ENCODE measurements around the gene HIPK4. TPM values are rescaled to one million over a fixed set of nuclear protein-coding genes. Genes with fewer than 3 reads are reported as not detected.

The HIPK4 gene
- total and polyA plus RNA-seq, 9 of the 15 experiments (the other 6 are each of a cell fraction or from before 2014, with no cell fraction given) = 0.06 to 0.09 TPM; not detected in 7

- Histone ChIP-seq H2AFZ (ENCODE audit: low read depth, low read length) (no peak overlapping the region), H4K20me1 (replicated peaks; ENCODE audit: control insufficient read depth, insufficient read depth, low read length) (no peaks in the 10 kb centered on the region; the same call in none of the 2 replicates), H3K9ac (ENCODE audit: insufficient read depth in 1 of 2, low read depth in 2 of 2, low read length in 2 of 2) (peak overlapping the region in 1 of 2 experiments; percentile 84; a peak in 2 of 4 replicates), H3K27me3 (ENCODE audit: control insufficient read depth in 2 of 2, insufficient read depth in 2 of 2, low read length in 2 of 2) (no peaks in the 10 kb centered on the region), H3K27ac (ENCODE audit: extremely low read depth, low read depth, low read length) (no peak overlapping the region), H3K9me1 (ENCODE audit: control insufficient read depth, insufficient read depth, low read length) (peaks cover 3% of the 10 kb centered on the region), H3K36me3 (ENCODE audit: control insufficient read depth, insufficient read depth, low read length) (peaks cover 49% of the 10 kb centered on the region; the same call in 2 of the 3 replicates), H3K4me2 (ENCODE audit: insufficient read depth, low read length) (no peak overlapping the region), H3K9me3 (replicated peaks; ENCODE audit: control insufficient read depth, insufficient read depth, low read depth, low read length) (no peaks in the 10 kb centered on the region), H3K4me3 (no peak overlapping the region), H3K4me1 (replicated peaks in 1 of 2; ENCODE audit: control insufficient read depth in 2 of 2, insufficient read depth in 2 of 2, low read length in 2 of 2) (peaks cover 3% of the 10 kb centered on the region in 2 experiments; a peak in 2 of 5 replicates), H3K79me2 (ENCODE audit: control insufficient read depth, insufficient read depth, low read length) (peaks cover 40% of the 10 kb centered on the region)
- intact Hi-C loops (cut with micrococcal nuclease) (no loop called here), in situ Hi-C loops (cut with MboI) (no loop called here)
- FAIRE-seq (peak; percentile 60), ATAC-seq (no peak; the same call in 2 of the 3 replicates), DNase-seq (ENCODE audit: extremely low read depth in 1 of 4, low spot score in 3 of 4) (no peak)
- 74% methylated on average over 9 of the region's 9 CpGs for WGBS (ENCODE audit: insufficient coverage, low coverage, missing lambda C conversion rate)
- ChIA-PET CTCF (ENCODE audit: low intra/inter-chr PET ratio) (no interaction called here), POLR2A (interaction anchor here (0.6 to 1.6 kb wide), 6 partner anchors 13 to 1051 kb away, joined by 3 to 4 read pairs (median 3); no protein-coding TSS in a partner anchor)
- BruUV-seq (replicated peaks) = no TSS peak
- TF ChIP-seq, protein P1, sequence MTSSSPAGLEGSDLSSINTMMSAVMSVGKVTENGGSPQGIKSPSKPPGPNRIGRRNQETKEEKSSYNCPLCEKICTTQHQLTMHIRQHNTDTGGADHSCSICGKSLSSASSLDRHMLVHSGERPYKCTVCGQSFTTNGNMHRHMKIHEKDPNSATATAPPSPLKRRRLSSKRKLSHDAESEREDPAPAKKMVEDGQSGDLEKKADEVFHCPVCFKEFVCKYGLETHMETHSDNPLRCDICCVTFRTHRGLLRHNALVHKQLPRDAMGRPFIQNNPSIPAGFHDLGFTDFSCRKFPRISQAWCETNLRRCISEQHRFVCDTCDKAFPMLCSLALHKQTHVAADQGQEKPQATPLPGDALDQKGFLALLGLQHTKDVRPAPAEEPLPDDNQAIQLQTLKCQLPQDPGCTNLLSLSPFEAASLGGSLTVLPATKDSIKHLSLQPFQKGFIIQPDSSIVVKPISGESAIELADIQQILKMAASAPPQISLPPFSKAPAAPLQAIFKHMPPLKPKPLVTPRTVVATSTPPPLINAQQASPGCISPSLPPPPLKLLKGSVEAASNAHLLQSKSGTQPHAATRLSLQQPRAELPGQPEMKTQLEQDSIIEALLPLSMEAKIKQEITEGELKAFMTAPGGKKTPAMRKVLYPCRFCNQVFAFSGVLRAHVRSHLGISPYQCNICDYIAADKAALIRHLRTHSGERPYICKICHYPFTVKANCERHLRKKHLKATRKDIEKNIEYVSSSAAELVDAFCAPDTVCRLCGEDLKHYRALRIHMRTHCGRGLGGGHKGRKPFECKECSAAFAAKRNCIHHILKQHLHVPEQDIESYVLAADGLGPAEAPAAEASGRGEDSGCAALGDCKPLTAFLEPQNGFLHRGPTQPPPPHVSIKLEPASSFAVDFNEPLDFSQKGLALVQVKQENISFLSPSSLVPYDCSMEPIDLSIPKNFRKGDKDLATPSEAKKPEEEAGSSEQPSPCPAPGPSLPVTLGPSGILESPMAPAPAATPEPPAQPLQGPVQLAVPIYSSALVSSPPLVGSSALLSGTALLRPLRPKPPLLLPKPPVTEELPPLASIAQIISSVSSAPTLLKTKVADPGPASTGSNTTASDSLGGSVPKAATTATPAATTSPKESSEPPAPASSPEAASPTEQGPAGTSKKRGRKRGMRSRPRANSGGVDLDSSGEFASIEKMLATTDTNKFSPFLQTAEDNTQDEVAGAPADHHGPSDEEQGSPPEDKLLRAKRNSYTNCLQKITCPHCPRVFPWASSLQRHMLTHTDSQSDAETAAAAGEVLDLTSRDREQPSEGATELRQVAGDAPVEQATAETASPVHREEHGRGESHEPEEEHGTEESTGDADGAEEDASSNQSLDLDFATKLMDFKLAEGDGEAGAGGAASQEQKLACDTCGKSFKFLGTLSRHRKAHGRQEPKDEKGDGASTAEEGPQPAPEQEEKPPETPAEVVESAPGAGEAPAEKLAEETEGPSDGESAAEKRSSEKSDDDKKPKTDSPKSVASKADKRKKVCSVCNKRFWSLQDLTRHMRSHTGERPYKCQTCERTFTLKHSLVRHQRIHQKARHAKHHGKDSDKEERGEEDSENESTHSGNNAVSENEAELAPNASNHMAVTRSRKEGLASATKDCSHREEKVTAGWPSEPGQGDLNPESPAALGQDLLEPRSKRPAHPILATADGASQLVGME (CRISPR knock-in tag; IDR thresholded peaks at IDR 0.05) = no peak
- TF ChIP-seq MITF (IDR thresholded peaks at IDR 0.05) (no peak), CSDE1 (IDR thresholded peaks at IDR 0.05) (no peak), BCOR (IDR thresholded peaks at IDR 0.05) (no peak), RBM25 (IDR thresholded peaks at IDR 0.05; ENCODE audit: low read depth, low read length, severe bottlenecking) (peak; percentile 8), KAT7 (CRISPR knock-in tag; IDR thresholded peaks at IDR 0.05; ENCODE audit: borderline replicate concordance) (no peak), ARID1B (IDR thresholded peaks at IDR 0.05) (no peak), HCFC1 (IDR thresholded peaks at IDR 0.05; ENCODE audit: low read depth, low read length) (no peak), TAF7 (tag; IDR thresholded peaks at IDR 0.05) (no peak), ARHGAP35 (IDR thresholded peaks at IDR 0.05; ENCODE audit: partially characterized antibody) (no peak)
Observed at GRCh38 chr19:40341601-40342482, 48.1 kb downstream of the HIPK4 start.

Data from K562 (cell line).